ENCODE results near the gene CYP4F8.

DNA sequence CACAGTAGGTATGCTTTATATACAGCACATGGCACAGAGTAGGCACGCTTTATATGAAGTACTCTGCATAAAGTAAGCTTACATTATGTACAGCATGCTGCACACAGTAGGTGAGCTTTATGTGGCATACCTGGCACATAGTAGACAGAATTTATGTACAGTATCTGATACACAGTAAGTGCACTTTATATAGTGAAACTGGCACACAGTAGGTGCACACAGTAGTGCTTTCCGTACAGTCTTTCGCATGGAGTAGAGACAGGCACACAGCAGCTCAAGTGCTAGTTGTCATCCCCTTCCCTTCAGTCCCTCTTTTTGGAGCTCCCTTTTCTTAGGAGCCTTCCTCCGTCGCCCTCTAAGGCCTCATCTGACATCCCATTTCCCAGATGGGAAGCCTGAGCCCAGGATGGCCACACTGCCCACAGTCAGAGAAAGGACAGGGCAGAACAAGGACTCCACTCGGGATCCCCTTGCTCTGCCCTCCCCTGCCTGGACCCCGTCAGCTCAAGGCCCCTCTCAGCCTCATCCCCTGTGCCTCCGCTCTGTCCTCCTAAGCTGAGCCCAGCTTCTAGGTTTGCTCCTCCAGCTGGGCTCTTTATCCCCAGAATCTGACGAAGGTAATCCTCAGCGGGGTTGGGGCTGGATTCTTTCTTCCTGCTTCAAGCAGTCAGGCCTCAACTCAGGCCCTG lies 57.0 kb downstream of the CYP4F8 start:
- TF ChIP-seq ZNF232 (CRISPR knock-in tag; IDR thresholded peaks at IDR 0.05) (no peak), ZZZ3 (IDR thresholded peaks at IDR 0.05) (no peak), FOXP1 (CRISPR knock-in tag; IDR thresholded peaks at IDR 0.05) (no peak), MYC (IDR thresholded peaks at IDR 0.05; ENCODE audit: low read depth, low read length) (no peak), MYC (CRISPR knock-in tag; IDR thresholded peaks at IDR 0.05; ENCODE audit: borderline replicate concordance, low read depth) (no peak), CEBPB (tag; IDR thresholded peaks at IDR 0.05) (no peak), FOXA1 (IDR thresholded peaks at IDR 0.05; ENCODE audit: borderline replicate concordance) (no peak), CTCF (IDR thresholded peaks at IDR 0.05 in 2 of 3, conservative IDR thresholded peaks at IDR 0.05 in 1 of 3; ENCODE audit: insufficient read depth in 2 of 3, low read depth in 1 of 3, low read length in 3 of 3) (no peak), TAF1 (IDR thresholded peaks at IDR 0.05; ENCODE audit: control insufficient read depth, extremely low read depth, insufficient read depth, low read length, severe bottlenecking) (no peak), CBX3 (IDR thresholded peaks at IDR 0.05; ENCODE audit: borderline replicate concordance in 1 of 2, low read length in 2 of 2) (no peak), KAT7 (CRISPR knock-in tag; IDR thresholded peaks at IDR 0.05; ENCODE audit: borderline replicate concordance) (no peak), FOXM1 (IDR thresholded peaks at IDR 0.05; ENCODE audit: low read depth) (no peak), FOXM1 (CRISPR knock-in tag; IDR thresholded peaks at IDR 0.05; ENCODE audit: low read depth) (no peak)
- TF ChIP-seq, protein P1, sequence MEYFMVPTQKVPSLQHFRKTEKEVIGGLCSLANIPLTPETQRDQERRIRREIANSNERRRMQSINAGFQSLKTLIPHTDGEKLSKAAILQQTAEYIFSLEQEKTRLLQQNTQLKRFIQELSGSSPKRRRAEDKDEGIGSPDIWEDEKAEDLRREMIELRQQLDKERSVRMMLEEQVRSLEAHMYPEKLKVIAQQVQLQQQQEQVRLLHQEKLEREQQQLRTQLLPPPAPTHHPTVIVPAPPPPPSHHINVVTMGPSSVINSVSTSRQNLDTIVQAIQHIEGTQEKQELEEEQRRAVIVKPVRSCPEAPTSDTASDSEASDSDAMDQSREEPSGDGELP (CRISPR knock-in tag; IDR thresholded peaks at IDR 0.05; ENCODE audit: borderline replicate concordance), result no peak
